ENCODE results near the gene EEF1A1.

- TF ChIP-seq POLR2AphosphoS5 (IDR thresholded peaks at IDR 0.05; ENCODE audit: low read depth, low read length): no peak
- no peak for TF ChIP-seq POLR2A (IDR thresholded peaks at IDR 0.05; ENCODE audit: low read depth, low read length)
Measured at GRCh38 chr6:73476723-73477122, 44.1 kb downstream of the EEF1A1 start.
